GM19395 (cell line): ENCODE measurements around the gene RAD1.
A peak's percentile ranks its signal among the peaks of the same experiment; 100 is the strongest.
"Not testable (repeated sequence)": the region's sequence is repeated elsewhere in the genome, so short reads cannot be mapped to it uniquely, and the experiment has no call there.

ENCODE experiments used
- ATAC-seq: cut with Tn5 transposase; IDR thresholded peaks from one replicate; pipeline ENCODE4 v1.9.1; 2021; ENCODE audit warnings: mild to moderate bottlenecking, moderate library complexity; ENCODE audit not compliant: unreplicated experiment

Gene RAD1, protein sequence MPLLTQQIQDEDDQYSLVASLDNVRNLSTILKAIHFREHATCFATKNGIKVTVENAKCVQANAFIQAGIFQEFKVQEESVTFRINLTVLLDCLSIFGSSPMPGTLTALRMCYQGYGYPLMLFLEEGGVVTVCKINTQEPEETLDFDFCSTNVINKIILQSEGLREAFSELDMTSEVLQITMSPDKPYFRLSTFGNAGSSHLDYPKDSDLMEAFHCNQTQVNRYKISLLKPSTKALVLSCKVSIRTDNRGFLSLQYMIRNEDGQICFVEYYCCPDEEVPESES

DNA sequence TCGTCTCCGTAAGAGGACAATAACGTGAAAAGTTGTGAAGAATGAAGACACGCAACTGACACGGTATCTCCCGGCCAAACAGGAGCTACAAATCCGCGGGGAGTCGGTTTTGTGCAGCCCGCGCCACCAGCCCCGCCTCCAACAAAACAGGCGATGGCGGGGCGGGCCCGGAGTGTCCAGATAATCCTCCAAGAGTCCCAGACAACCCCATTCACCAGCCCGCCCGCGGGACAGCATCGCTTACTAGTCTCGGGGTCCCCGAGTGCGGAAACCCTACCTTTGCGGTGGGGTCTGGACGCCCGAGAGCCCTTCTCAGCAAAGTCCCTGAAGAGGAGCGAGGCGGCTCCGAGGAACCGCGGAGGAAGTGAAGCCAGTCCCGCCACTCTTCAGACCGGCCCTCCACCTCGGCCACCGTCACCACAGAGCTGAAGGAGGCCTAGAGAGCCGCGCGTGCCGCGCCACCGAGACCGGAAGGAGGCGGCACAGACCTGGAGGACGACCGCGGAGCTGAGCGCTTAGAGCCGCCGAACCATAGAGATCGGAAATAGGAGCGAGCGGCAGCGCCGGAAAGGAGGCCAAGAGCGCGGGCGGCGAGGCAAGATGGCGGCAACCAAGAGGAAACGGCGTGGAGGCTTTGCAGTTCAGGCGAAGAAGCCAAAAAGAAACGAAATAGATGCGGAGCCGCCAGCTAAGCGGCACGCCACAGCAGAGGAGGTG, at the start of gene RAD1, which contains the start of gene BRIX1:
RAD1 (minus strand) TSS at position 366 of the 717 bp plus-strand sequence. CDS start 612 bp downstream, outside the sequence.
BRIX1 (plus strand) TSS at position 573 of the 717 bp plus-strand sequence; CDS start at position 601, 28 bp downstream.
- ATAC-seq: peak; percentile 98

DNA sequence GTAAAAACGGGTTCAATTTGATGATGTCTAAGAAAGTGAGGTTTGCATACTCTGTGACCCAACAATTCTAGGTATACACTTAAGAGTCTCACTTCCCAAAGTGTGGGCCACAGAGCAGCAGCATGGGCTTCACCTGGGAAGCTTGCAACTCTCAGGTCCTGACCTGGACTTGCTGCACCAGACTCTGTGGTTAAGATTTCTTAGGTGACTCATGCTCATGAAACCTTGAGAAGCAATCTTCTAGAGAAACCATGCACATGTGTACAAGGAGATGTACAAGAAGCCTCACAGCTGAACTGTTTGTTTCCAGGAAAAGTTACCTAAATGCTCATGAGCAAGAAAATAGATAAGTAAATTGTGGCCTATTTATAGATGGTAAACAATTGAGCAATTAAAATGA, 44.0 kb upstream of the RAD1 start:
- ATAC-seq: peak; percentile 97

DNA sequence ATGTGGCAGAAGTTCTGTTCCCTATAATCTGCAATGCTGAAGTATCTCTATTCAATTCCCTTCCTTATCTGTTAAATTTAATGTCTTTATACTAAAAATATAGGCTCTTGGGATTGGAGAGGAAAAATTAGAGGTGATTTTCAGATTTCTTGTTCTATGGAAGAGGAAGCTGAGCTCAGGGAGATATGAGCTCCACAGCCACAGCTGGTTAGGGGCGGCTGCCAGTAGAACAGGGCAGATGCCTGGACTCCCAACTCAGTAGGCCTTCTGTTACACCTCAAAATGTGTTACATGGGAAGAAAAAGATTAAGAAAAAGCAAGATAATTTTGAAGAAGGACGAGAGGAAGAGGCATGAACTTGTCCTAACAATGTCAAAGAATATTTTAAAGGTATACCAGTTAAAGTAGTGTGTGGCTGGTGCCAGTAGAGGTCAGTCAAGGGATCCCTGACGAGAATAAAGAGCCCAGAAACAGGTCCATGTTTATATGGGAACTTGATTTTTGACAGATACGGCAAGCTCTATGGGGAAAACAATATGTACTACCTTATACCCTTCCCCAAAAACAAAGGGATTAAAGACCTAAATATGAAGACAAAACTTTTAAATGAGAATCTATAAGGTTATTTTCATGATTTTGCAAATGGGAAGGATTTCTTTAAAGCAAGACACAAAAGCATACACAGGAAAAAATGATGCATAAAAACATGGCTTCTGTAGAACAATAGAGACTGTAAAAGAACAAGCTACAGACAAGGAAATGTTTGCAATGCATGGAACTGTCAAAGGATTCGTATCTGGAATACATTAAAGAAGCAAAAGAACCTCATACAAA, 42.8 kb upstream of the RAD1 start:
- ATAC-seq: peak; percentile 41

DNA sequence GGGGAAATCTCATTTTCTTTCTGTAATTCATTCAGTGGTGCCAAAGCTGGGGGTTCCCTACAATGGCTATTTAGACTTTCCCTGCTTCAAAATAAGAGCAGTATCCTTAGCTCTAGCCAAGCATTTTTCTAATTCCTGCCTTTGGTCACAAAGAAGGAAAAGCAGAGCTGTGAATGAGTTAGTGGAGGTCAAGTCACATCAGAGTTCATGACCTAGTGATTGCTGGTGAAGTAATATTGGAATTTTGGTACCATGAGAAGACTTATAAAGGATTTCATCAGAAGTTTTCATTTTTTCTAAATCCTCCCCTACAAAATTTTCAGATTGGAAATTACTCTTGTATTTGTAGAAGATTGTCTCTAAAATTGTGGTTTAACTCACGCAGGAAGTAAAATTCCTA, 42.0 kb upstream of the RAD1 start:
- ATAC-seq: no peak

DNA sequence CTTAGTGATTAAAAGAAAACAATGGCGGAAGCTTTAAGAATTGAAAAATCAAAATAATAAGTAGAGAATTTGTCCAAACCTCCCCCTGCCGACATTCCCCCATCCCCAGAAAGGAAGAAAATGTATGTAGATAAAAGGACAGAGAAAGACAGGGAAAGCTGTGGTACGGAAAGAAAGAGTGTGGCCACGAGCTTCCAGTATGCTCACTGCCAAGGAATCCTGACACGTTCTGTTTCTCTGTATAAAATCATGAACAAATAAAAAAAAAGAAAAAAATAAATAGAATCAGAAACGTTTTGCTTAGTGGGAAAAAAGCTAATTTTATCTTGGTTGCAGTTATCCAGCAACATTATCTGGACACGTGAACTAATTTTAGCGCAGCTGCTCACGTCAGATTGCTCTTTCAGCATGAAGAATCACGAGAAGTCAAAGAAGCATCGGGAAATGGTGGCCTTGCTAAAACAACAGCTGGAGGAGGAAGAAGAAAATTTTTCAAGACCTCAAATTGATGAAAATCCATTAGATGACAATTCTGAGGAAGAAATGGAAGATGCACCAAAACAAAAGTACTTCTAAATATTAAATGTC, 29.2 kb upstream of the RAD1 start:
- no peak for ATAC-seq

DNA sequence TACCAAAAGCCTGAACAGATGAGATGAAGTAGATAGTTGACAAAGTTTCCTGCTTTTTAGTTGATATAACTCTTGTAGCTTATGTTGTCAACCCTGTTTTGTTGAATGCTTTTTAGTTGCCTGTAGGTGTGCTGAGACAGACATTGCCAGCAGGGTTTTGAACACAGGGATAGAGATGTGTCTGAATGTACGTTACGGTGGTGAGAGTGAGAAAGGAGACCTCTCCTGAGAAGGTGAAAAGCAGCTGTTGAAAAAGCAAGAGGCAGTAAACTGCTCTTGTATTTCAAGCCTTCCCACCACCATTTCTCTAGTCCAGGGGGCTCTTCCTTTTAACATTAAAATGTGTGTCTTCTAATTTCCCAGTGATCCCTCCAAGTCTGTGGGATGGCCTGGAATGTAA, 28.7 kb upstream of the RAD1 start:
- ATAC-seq: no peak

DNA sequence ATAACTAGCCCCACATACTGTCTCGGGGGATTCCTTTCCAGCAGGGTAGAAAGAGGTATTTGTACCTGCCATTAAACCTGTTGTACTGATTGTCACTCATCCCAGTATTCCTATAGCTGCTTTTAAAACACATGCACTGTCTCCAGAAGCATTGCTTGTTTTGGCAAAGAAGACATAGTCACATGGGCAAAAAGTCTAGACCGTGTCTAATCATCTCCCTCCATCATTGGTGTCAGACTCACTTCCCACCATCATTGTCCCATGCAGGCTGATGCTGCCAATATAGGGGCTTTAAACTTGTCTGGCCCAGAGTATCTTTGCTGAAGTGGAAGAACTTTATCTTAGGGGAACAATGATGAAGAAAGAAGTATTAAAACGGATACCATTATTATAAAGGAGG, 26.6 kb upstream of the RAD1 start:
- ATAC-seq: no peak

DNA sequence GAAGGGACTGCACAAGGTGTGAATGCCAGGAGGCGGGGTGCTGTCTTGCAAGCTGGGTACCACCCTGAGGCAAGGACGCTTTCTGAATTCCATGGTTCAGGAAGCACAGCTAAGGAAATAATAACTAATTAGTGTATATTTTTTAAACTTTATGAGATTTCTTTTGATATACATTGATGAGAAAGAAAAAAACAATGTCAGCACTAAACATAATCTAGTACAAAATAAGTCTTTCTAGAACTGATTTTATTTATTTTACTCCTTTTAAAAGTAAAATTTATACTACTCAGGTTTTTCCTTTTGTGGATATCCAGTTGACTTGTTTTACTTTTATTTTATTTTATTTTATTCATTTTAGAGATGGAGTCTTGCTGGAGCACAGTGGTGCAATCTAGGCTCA, 17.6 kb upstream of the RAD1 start:
- ATAC-seq: no peak

DNA sequence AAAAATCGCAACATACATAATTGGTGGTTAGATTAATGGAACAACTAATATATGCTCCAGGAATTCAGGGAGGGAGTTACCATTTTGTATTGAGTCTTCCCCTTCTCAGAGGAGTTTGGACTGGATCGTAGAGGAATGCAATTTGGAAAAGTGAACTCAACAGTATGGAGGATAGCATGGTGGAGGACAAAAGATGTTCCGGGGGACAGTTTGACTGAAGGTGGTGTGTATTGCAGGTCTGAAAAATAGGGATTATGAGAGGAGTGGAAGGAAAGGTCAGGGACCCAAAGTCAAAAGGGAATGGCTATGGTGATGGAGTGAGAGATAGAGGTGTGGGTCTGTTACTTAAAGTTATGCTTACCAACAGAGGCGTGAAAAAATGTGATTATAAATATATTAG, 15.6 kb upstream of the RAD1 start:
- ATAC-seq: no peak

DNA sequence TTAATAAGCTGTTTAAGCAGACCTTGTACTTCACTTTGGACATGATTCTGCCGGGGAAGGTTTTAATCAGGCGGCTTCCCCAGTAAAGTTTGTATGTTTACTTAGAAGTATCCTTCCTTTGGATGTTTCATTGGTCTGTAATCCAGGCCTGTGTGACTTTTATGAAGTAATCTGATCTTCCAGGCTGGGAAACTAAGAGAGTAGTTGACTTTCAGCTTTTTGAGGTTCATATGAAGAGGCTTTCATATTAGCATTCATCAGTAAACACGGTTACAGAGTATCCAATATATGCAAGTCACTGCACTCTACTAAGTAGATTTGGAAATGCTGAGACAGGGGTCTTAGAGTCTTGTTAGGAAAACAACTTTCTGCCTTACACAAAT, 15.1 kb upstream of the RAD1 start:
- ATAC-seq: no peak

DNA sequence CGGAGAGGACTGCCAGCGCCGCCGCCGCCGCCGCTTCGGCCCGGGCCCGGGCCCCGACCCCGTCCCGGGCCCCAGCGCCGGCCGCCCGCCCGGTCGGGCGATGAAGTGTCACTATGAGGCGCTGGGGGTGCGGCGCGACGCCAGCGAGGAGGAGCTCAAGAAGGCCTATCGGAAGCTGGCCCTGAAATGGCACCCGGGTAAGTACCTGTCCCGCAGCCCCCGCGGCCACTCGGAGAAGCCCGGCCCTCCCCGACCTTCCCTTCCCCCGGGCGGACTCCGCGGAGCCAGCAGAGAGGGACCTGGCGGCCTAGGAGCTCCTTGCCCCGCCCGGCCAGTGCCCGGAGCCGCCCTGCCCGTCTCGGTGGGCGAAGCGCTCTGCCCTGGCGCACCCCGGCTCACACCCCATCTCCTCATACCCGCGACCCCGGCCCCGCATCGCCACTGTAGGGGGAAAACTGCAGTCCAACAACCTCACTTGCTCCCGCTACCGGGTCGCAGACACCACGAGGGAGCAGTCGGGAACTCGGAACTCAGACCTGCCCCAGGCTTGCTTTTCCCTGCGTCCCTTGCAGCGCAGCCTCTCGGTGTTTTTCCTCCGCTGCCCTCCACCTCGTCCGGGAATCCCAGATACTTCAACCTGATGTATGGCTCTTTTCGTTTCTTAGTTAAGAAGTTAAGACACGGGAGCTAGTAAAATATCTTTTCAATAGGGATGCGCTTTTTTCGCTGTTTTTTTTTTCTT, 14.6 kb upstream of the RAD1 start:
- peak; percentile 78 for ATAC-seq

DNA sequence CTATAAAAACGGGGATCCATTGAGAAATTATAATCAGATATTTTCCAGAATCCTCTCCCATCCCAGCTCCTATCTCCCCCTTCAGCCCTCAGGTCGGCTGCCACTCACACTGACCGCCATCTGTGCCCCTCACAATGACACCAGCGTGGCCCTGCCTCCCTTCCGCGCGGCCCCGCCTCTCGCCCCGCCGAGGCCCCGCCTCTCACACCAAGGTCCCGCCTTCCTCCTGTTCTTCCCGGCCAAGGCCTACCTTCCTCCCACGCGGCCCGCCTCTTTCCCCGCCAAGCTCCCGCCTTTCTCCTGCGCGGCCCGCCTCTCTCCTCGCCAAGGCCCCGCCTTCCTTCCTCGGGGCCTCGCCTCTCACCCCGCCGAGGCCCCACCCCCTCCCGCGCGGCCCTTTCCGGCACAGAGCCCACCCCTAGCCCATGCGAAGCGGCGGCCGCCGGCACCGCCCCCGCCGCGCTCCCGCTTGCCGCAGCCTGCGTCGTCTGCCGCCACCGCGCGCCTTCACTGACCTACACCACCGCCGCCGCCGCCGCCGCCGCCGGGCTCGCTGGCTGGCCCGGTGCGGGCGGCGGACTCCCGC, 13.9 kb upstream of the RAD1 start, which contains the start of gene DNAJC21:
DNAJC21 (plus strand) TSS at position 426 of the 586 bp plus-strand sequence. CDS start 261 bp downstream, outside the sequence.
- ATAC-seq: peak; percentile 90

DNA sequence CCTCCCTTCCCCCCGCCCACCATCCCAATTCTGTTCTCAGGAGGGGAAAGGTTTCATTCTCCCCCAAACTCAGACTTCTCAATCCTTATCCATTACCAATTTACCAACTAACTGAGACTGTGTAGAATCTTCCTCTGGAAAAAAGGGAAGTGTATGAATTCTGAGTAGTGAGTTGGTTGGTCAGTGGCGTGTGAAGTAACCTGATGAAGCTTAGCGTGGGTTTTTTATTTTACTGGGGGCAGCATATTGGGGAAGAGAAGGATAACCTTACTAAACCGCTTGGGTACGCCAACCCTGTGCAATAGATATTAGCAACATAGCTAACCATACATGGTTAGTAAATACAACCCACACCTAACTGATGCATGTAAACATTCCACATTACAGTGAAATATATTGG, 13.0 kb upstream of the RAD1 start:
- no peak for ATAC-seq

DNA sequence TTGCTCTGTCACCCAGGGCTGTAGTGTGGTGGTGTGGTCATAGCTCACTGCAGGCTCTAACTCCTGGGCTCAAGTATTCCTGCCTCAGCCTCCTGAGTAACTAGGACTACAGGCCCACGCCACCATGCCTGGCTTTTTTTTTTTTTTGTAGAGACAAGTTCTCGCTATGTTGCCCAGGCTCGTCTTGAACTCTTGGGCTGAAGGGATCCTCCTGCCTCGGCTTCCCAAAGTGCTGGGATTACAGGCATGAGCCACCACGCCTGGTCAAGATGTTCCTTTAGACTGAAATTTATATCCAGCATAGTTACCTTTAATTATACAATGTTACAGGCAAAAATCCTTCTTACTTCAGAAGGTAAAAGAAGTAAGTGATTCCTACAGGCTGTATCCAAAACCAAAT, 12.5 kb upstream of the RAD1 start:
- ATAC-seq: no peak

DNA sequence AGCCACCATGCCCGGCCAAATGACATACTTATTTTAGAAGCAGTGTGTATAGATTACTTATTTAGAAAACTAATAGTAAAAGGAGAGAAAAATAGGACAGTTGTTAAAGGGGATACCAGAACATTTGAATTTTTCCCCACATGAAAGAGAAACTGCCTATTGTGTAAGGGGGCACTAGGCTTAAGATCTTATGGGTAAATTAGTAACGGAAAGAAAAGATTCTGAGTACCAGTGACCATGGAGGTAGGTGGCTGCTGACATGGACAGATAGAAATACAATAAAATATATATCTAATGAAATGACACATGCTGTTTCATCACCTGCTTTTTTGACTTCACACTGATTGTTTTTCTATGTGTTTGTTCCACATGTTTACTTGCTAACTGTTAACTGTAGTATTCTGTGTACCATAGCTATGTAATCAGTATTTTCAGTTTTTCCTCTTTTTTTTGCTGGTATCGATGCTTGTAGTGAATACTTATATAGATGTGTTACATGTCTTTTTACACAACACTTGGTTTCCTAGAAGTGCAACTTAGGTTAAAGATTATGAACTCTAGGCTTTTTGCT, 11.1 kb upstream of the RAD1 start:
- ATAC-seq: no peak

DNA sequence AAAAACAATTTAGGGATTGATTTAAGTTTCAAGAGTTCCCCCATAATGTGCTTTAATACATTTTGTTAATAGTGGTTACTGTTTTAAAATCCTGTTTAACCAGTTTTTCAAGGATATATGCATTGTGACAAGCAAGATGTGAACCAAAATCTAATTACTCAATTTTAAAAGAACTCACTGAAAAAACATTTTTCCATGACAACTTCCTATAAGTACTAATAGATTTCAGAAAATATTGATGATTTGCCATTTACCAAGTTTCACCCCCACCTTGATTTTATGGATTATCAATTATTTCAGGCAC, 9.1 kb upstream of the RAD1 start:
- no peak for ATAC-seq

DNA sequence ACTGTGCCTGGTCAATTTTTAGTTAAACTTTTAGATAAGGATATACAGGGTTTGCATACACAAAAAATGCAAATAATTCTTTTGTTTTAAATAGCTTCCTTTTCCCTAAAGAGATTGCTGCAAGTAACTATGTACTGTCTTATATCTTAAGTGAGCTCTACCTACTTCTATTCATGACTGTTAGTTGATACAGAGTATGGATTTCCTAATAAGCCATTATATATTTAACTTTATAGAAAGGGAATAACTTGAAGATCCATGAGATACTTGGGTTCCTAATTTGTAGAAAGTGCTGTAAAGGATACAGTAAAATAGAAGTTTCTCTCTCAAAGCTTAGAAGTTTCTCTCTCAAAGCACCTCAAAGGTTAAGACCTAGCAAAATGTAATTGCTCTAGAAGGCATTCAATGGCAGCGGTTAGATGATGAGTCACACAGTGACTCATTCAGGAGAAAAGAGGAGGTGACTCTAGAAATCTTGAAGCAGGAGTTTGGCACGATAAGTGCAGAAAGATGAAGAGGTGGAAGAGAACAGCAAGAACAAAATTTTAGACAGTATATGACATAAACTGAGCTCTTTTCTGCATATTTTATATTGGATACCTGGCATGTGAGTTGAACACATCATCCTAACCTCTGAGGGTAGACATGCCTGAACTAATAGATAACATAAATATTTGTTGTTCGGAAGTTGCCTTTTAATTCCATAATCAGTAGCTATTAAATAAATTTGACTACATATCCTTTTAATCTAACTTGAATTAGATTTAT, 8.6 kb upstream of the RAD1 start:
- ATAC-seq: peak; percentile 61

DNA sequence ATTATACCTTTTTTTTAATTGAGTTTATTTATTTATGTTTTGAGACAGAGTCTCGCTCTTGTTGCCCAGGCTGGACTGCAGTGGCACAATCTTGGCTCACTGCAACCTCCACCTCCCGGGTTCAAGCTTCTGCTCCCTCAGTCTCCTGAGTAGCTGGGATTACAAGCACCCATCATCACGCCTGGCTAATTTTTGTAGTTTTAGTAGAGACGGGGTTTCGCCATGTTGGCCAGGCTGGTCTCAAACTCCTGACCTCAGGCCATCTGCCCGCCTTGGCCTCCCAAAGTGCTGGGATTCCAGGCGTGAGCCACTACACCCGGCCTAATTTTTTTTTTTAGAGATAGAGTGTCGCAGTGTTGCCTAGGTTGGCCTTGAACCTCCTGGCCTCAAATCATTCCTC, 8.0 kb upstream of the RAD1 start:
- not testable (repeated sequence) for ATAC-seq

DNA sequence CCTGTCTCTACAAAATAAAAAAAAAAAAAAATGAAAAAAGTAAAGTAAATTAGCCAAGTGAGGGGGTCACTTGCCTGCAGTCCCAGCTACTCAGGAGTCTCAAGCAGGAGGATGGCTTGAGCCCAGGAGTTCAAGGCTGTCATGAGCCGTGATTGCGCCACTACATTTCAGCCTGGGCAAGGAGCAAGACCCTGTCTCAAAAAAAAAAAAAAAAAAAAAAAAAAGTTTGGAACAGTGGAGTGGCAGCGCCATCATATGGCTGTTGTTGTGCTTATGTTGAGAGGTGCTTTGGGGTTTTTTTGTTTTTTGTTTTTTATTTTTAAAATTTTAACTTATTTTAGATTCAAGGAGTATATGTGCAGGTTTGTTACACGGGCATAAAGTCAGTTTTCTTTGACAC, 3.8 kb upstream of the RAD1 start:
- ATAC-seq: no peak
